Adrenal gland (tissue), 12 donors: ENCODE data around the gene PDGFD. TPM values are rescaled to one million over a fixed set of nuclear protein-coding genes. Genes with fewer than 3 reads are reported as not detected.

Experiments used
- DNase-seq, 7 donors: peaks; one replicate each; pipeline ENCODE4 v3.0.0-alpha.2; 2019 to 2020
- H3K27ac ChIP-seq, 5 donors: fragments of 200-600 bp; sonication (generic) in 4 of 5; 1 replicate in 3 of 5; 2 replicates in 2 of 5; pipeline versions ENCODE4 v1.5.1 to v1.8.0; 2016 to 2020; ENCODE audit warnings: mild to moderate bottlenecking in 1 of 5
- H3K27me3 ChIP-seq: fragments of 200-600 bp; 2 replicates; pipeline ENCODE4 v1.8.0; 2021
- H3K36me3 ChIP-seq, 2 donors: fragments of 200-600 bp; replicated peaks in 1 of 2; 1 replicate in 1 of 2; 2 replicates in 1 of 2; pipeline versions ENCODE4 v1.5.1 to v1.8.0; 2018 to 2022
- H3K4me1 ChIP-seq, 2 donors: fragments of 200-600 bp; replicated peaks in 1 of 2; 1 replicate in 1 of 2; 2 replicates in 1 of 2; pipeline versions ENCODE4 v1.5.1 to v1.8.0; 2018 to 2021
- H3K4me3 ChIP-seq, 4 donors: fragments of 200-600 bp; sonication (generic) in 3 of 4; one replicate each; pipeline ENCODE4 v1.5.1; 2016 to 2018
- H3K9me3 ChIP-seq, 3 donors: fragments of 200-600 bp; sonication (generic) in 1 of 3; replicated peaks in 1 of 3; 1 replicate in 2 of 3; 2 replicates in 1 of 3; pipeline versions ENCODE4 v1.5.1 to v1.8.0; 2016 to 2021
- POLR2A ChIP-seq, 2 donors: fragments of 450-650 bp; IDR thresholded peaks; one replicate each; pipeline ENCODE4 v1.6.1; 2017; ENCODE audit warnings: antibody characterized with exemption in 2 of 2, mild to moderate bottlenecking in 2 of 2, moderate library complexity in 1 of 2
- WGBS, 4 donors: extraction: QIAGEN DNeasy Blood & Tissue Kit in 2 of 4; methylation state at CpG; one replicate each; pipeline versions ENCODE4 v1.1.5 to v1.1.7; 2013 to 2017; 5-methylcytosine and 5-hydroxymethylcytosine counted together
- intact Hi-C, 2 donors: fragments of 100-400 bp; cut with DNase I; formaldehyde crosslinking; loops; one replicate each; pipeline versions ENCODE4 v1.14.1 to v1.15.0; 2022 to 2023
- polyA plus RNA-seq, 3 donors: library from polyadenylated mRNA; stranded (reverse); fragments of 200-250 nt in 2 of 3; fragments of 350-450 nt in 1 of 3; fragmentation: Illumina TruSeq in 1 of 3; extraction: RNeasy Lipid Tissue Mini Kit (QIAGEN cat#74804) in 1 of 3; gene quantifications; one replicate each; pipeline ENCODE4 v1.2.3, GENCODE V29; 2013 to 2014
- total RNA-seq, 9 donors: library from RNA; depleted of rRNA in 4 of 9; stranded (reverse); fragments of >200 nt in 4 of 9; fragments of 120-200 nt in 1 of 9; fragmentation: NEBNext Ultra II Directional in 1 of 9; extraction: Animal tissue kit (Norgen Biotek cat#: 25700) in 1 of 9; gene quantifications; one replicate each; pipeline versions ENCODE4 v1.1.0 to v1.2.4, GENCODE V29; 2013 to 2023
- TF ChIP-seq, protein P1 (sequence below), 6 experiments: fragments of 450-650 bp in 4 of 6; fragments of 200-600 bp in 2 of 6; sonication (generic) in 1 of 6; IDR thresholded peaks; 1 replicate in 5 of 6; 2 replicates in 1 of 6; pipeline versions ENCODE4 v1.5.1 to v1.8.0; 2016 to 2021; ENCODE audit warnings: antibody characterized with exemption in 6 of 6, mild to moderate bottlenecking in 2 of 6, moderate library complexity in 1 of 6
- donor health status: healthy with polysubstance abuse.
- donor health status: Bipolar disorder and iron deficiency.
- donor health status: DM: yes; HTN: yes; CAD: no.
- donor health status: DM: no; HTN: no; CAD: no.
- donor health status: DM: no; HTN: no; CAD: no.
- donor health status: DM: yes; HTN: yes; CAD: no.

PDGFD gene
- total and polyA plus RNA-seq, 12 donors = 42.7 to 297 (median 199) TPM

DNA sequence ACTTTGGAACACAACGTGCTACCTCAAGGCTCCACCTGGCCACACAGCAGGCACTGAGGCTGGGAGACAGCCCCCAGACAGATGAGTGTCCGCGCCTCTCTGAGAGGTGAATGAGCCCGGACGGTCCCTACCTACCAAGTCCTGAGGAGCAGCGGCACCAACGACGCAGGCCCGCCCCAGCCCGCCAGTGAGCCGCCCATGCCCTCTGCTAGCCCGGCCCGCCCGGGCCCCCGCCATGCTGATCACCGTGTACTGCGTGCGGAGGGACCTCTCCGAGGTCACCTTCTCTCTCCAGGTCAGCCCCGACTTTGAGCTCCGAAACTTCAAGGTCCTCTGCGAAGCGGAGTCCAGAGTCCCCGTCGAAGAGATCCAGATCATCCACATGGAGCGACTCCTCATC, 127.4 kb downstream of the PDGFD start, which contains the start of gene DDI1:
Gene DDI1, plus strand, starts transcription at position 53 of the 400 bp plus-strand sequence. Its CDS starts 183 bp downstream, at position 236.
- no peak for TF ChIP-seq POLR2A (IDR thresholded peaks at IDR 0.05)
- WGBS, 4 donors = 93 to 98% (median 98%) methylated on average over 5 to 26 of the region's 26 CpGs

DNA sequence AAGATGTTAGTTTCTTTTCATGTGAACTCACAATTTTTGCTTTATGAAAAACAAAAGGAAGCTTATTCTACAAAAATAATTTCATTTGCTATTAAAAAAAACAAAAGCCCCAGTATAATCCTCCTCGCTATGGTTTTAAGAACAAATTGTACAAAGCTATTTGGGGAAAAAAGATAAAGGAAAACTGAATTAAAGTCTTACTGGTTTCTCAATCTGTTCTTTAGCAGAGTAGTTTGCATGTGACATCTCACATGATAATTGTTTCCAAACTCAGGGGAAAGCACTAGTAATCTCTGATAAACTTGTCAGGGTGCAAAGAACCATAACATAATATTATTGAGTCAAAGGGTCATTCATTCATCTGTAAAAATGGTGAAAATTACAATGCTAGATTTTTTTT, 130.4 kb downstream of the PDGFD start:
- no peaks in the 10 kb centered on the region for H3K27me3 ChIP-seq
- no peaks in the 10 kb centered on the region for H3K36me3 ChIP-seq
- peak overlapping the region in 1 of 4 donors; percentile 10 for H3K4me3 ChIP-seq
- peak overlapping the region in 3 of 5 donors; percentile 6 to 42 (median 39) for H3K27ac ChIP-seq
- no peak for DNase-seq
- H3K9me3 ChIP-seq = no peaks in the 10 kb centered on the region
- H3K4me1 ChIP-seq = peaks cover 14 to 17% of the 10 kb centered on the region in 2 donors
- intact Hi-C loops = no loop called here
- 24 to 45% (median 28%) methylated on average over 1 of the region's 1 CpG for WGBS, 4 donors
- no peak for TF ChIP-seq POLR2A (IDR thresholded peaks at IDR 0.05)
- TF ChIP-seq, protein P1, sequence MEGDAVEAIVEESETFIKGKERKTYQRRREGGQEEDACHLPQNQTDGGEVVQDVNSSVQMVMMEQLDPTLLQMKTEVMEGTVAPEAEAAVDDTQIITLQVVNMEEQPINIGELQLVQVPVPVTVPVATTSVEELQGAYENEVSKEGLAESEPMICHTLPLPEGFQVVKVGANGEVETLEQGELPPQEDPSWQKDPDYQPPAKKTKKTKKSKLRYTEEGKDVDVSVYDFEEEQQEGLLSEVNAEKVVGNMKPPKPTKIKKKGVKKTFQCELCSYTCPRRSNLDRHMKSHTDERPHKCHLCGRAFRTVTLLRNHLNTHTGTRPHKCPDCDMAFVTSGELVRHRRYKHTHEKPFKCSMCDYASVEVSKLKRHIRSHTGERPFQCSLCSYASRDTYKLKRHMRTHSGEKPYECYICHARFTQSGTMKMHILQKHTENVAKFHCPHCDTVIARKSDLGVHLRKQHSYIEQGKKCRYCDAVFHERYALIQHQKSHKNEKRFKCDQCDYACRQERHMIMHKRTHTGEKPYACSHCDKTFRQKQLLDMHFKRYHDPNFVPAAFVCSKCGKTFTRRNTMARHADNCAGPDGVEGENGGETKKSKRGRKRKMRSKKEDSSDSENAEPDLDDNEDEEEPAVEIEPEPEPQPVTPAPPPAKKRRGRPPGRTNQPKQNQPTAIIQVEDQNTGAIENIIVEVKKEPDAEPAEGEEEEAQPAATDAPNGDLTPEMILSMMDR (IDR thresholded peaks at IDR 0.05) = no peak

More for the DNA sequence above, 127.4 kb downstream of the PDGFD start, which contains the start of gene DDI1:
- Histone ChIP-seq H3K36me3 (no peaks in the 10 kb centered on the region), H3K4me1 (peaks cover 13 to 23% of the 10 kb centered on the region in 2 donors), H3K9me3 (no peaks in the 10 kb centered on the region), H3K27ac (no peak within 1 kb of the TSS), H3K27me3 (no peaks in the 10 kb centered on the region), H3K4me3 (no peak within 1 kb of the TSS)
- intact Hi-C loops = no loop called here
- no peak for DNase-seq

DNA sequence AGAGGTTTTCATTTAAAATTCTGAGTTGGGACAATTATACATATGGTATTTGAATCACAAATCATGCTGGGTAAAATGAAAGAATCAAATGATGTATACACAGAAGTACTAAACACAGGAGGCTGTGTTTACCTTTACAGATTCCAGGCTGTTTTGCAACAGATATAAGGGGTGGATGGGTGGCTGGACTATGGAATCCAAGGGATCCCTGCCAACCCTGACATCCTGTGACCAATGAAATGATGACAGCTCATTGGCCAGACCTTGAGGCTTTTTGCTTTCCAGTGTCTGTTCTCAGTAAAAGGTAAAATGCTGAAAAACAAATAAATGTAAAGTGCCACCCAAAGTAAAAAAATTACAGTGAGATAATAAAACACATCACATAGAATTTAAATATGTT, 130.8 kb downstream of the PDGFD start:
- Histone ChIP-seq H3K27ac (peak overlapping the region in 3 of 5 donors; percentile 6 to 42 (median 39)), H3K27me3 (no peaks in the 10 kb centered on the region), H3K9me3 (no peaks in the 10 kb centered on the region), H3K4me3 (peak overlapping the region in 1 of 4 donors; percentile 10), H3K4me1 (peaks cover 16 to 17% of the 10 kb centered on the region in 2 donors), H3K36me3 (no peaks in the 10 kb centered on the region)
- intact Hi-C loops = no loop called here
- DNase-seq = peak; percentile 63 to 85 (median 75)
- TF ChIP-seq POLR2A (IDR thresholded peaks at IDR 0.05) = no peak
- TF ChIP-seq, protein P1 (IDR thresholded peaks at IDR 0.05) = no peak

DNA sequence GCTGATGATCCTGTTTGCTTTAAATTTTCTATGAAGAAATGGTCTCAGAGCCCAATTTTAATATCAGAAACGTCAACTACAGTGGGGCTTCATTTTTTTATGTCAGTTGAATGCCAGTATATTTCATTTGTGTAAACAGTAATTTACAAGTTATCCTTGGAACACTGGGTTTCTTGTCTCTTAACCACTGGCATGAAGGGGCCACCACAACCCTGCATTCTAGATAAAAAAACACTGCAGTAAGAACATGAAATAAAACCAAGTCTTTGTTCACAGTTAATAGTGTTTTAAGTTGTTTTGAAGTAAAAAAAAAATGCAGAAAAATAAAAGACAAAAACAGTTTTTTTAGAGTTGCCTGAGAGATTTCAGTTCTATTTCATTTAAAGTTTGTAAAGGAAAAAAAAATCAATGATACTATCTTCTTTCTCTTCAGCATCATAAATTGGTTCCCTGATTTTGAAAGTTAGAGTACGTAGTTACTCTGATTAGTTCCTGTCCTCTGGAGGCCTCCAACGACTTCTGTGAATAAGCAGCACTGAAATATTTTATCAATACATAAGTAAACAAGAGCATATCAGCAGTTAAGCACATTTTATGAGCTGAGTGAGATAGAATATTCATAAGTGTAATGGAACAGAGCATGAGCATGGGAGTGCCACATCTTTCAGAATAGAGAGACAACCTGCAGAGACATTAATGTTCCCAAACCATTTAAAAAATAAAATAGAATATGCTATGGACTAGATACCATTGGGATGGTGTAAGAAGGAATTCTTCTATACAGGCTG, 135.3 kb downstream of the PDGFD start:
- Histone ChIP-seq H3K4me3 (no peak overlapping the region), H3K4me1 (peaks cover 10 to 12% of the 10 kb centered on the region in 2 donors), H3K27me3 (no peaks in the 10 kb centered on the region), H3K9me3 (no peaks in the 10 kb centered on the region), H3K27ac (no peak overlapping the region), H3K36me3 (no peaks in the 10 kb centered on the region)
- WGBS, 4 donors = 42 to 53% (median 46%) methylated on average over 3 of the region's 3 CpGs
- intact Hi-C loops = no loop called here
- TF ChIP-seq, protein P1 (IDR thresholded peaks at IDR 0.05) = no peak
- no peak for TF ChIP-seq POLR2A (IDR thresholded peaks at IDR 0.05)
- no peak for DNase-seq
